GM12891 (cell line): ENCODE measurements around the gene CDK12.
"Not testable (repeated sequence)": the region's sequence is repeated elsewhere in the genome, so short reads cannot be mapped to it uniquely, and the experiment has no call there.

Experiments
- POLR2A ChIP-seq: IDR thresholded peaks from 2 replicates; pipeline ENCODE4 v1.6.1; 2011; ENCODE audit warnings: low read depth, low read length, control low read depth
- POLR2AphosphoS5 ChIP-seq: IDR thresholded peaks from 2 replicates; pipeline ENCODE4 v1.6.1; 2011; ENCODE audit warnings: low read depth, low read length, control low read depth
- TAF1 ChIP-seq: IDR thresholded peaks from 2 replicates; pipeline ENCODE4 v1.6.1; 2011; ENCODE audit warnings: low read depth, low read length, control low read depth

GRCh38 chr17:39479631-39480030, 18.3 kb downstream of the CDK12 start:
- not testable (repeated sequence) for TF ChIP-seq POLR2AphosphoS5, POLR2A, TAF1
